MM.1S (cell line): ENCODE measurements around the gene AK9.

Experiments
- DNase-seq: peaks from one replicate; pipeline ENCODE4 v3.0.0-alpha.2; 2015
- H2AFZ ChIP-seq: fragments of 300-600 bp; sonication (generic); 2 replicates; pipeline ENCODE4 v1.6.0; 2016; ENCODE audit warnings: antibody characterized with exemption, low read length
- H3F3A ChIP-seq: fragments of 300-600 bp; sonication (generic); 2 replicates; pipeline ENCODE4 v1.6.1; 2016; ENCODE audit warnings: mild to moderate bottlenecking, antibody characterized with exemption, low read length, moderate library complexity, mixed read lengths; ENCODE audit not compliant: insufficient read depth
- H3K27ac ChIP-seq: fragments of 300-600 bp; sonication (generic); 2 replicates; pipeline ENCODE4 v1.5.1; 2016; ENCODE audit warnings: mild to moderate bottlenecking, low read length
- H3K27me3 ChIP-seq: fragments of 300-600 bp; sonication (generic); replicated peaks from 2 replicates; pipeline ENCODE4 v1.6.0; 2016; ENCODE audit warnings: low read length; ENCODE audit not compliant: insufficient read depth
- H3K36me3 ChIP-seq: fragments of 300-600 bp; sonication (generic); replicated peaks from 2 replicates; pipeline ENCODE4 v1.6.1; 2016; ENCODE audit warnings: mild to moderate bottlenecking, low read length, mixed read lengths; ENCODE audit not compliant: insufficient read depth
- H3K4me1 ChIP-seq: fragments of 300-600 bp; sonication (generic); 2 replicates; pipeline ENCODE4 v1.6.1; 2016; ENCODE audit warnings: low read length, mixed read lengths
- H3K4me2 ChIP-seq: fragments of 300-600 bp; sonication (generic); 2 replicates; pipeline ENCODE4 v1.6.0; 2016; ENCODE audit warnings: low read depth, low read length
- H3K4me3 ChIP-seq: fragments of 300-600 bp; sonication (generic); 2 replicates; pipeline ENCODE4 v1.5.1; 2016; ENCODE audit warnings: low read length, mixed read lengths
- H3K79me2 ChIP-seq: fragments of 300-600 bp; sonication (generic); 2 replicates; pipeline ENCODE4 v1.6.1; 2016; ENCODE audit warnings: mixed run types, low read length, mixed read lengths
- H3K9ac ChIP-seq: fragments of 300-600 bp; sonication (generic); 2 replicates; pipeline ENCODE4 v1.6.1; 2016; ENCODE audit warnings: low read length, mixed read lengths
- H3K9me2 ChIP-seq: fragments of 300-600 bp; sonication (generic); replicated peaks from 2 replicates; pipeline ENCODE4 v1.6.1; 2016; ENCODE audit warnings: mild to moderate bottlenecking, low read length, mixed read lengths; ENCODE audit not compliant: insufficient read depth
- H3K9me3 ChIP-seq: fragments of 300-600 bp; sonication (generic); replicated peaks from 2 replicates; pipeline ENCODE4 v1.6.1; 2016; ENCODE audit warnings: mild to moderate bottlenecking, low read length, mixed read lengths; ENCODE audit not compliant: insufficient read depth
- H4K20me1 ChIP-seq: fragments of 300-600 bp; sonication (generic); 2 replicates; pipeline ENCODE4 v1.6.1; 2016; ENCODE audit warnings: mild to moderate bottlenecking, low read length, moderate library complexity, mixed read lengths; ENCODE audit not compliant: insufficient read depth
- CTCF ChIP-seq: fragments of 300-600 bp; sonication (generic); IDR thresholded peaks from 2 replicates; pipeline ENCODE4 v1.5.1; 2016; ENCODE audit warnings: antibody characterized with exemption, low read length, mixed read lengths
- EZH2 ChIP-seq: fragments of 300-600 bp; sonication (generic); optimal IDR thresholded peaks from 2 replicates; pipeline ENCODE3; 2017; ENCODE audit warnings: low read depth, mild to moderate bottlenecking, antibody characterized with exemption, low read length, mixed read lengths
- EZH2phosphoT487 ChIP-seq: fragments of 300-600 bp; sonication (generic); IDR thresholded peaks from 2 replicates; pipeline ENCODE4 v1.6.1; 2018; ENCODE audit warnings: antibody characterized with exemption, low read length

Gene AK9

GRCh38 chr6:109693111-109693510 is 2.1 kb upstream of the AK9 start:
- Histone ChIP-seq H3K27ac (peak overlapping the region; percentile 8; the same call in 1 of the 2 replicates), H3K9ac (no peak overlapping the region), H4K20me1 (no peaks in the 10 kb centered on the region), H3K4me2 (peak overlapping the region; percentile 98), H3K4me3 (no peak overlapping the region), H3K36me3 (no peaks in the 10 kb centered on the region), H3K27me3 (no peaks in the 10 kb centered on the region), H2AFZ (no peak overlapping the region), H3K9me2 (no peaks in the 10 kb centered on the region), H3K4me1 (peaks cover 25% of the 10 kb centered on the region), H3F3A (peaks cover 11% of the 10 kb centered on the region), H3K79me2 (peaks cover 8% of the 10 kb centered on the region; the same call in 1 of the 2 replicates), H3K9me3 (no peaks in the 10 kb centered on the region)
- TF ChIP-seq EZH2 (no peak), EZH2phosphoT487 (no peak), CTCF (no peak)
- DNase-seq: no peak

GRCh38 chr6:109690373-109690736 is 647 bp downstream of the AK9 start:
- peaks cover 8% of the 10 kb centered on the region; the same call in 1 of the 2 replicates for H3K79me2 ChIP-seq
- H3K36me3 ChIP-seq: no peaks in the 10 kb centered on the region
- peak overlapping the region; percentile 71 for H3K9ac ChIP-seq
- no peaks in the 10 kb centered on the region for H3K27me3 ChIP-seq
- peak overlapping the region; percentile 99 for H2AFZ ChIP-seq
- H3K9me2 ChIP-seq: no peaks in the 10 kb centered on the region
- peak overlapping the region; percentile 79 for H3K4me3 ChIP-seq
- H3K27ac ChIP-seq: peak overlapping the region; percentile 28; the same call in 1 of the 2 replicates
- TF ChIP-seq CTCF: no peak
- no peak for TF ChIP-seq EZH2
- TF ChIP-seq EZH2phosphoT487: no peak
- peak overlapping the region; percentile 98 for H3K4me2 ChIP-seq
- H3F3A ChIP-seq: peaks cover 11% of the 10 kb centered on the region
- H4K20me1 ChIP-seq: no peaks in the 10 kb centered on the region
- H3K9me3 ChIP-seq: no peaks in the 10 kb centered on the region
- peaks cover 25% of the 10 kb centered on the region for H3K4me1 ChIP-seq
- peak; percentile 59 for DNase-seq

GRCh38 chr6:109687271-109687761 is 3.7 kb downstream of the AK9 start:
- H3K9ac ChIP-seq: no peak overlapping the region
- no peaks in the 10 kb centered on the region for H3K9me3 ChIP-seq
- no peaks in the 10 kb centered on the region for H4K20me1 ChIP-seq
- no peak overlapping the region for H3K4me2 ChIP-seq
- H3K79me2 ChIP-seq: peaks cover 8% of the 10 kb centered on the region; the same call in 1 of the 2 replicates
- H3K4me1 ChIP-seq: peaks cover 13% of the 10 kb centered on the region
- H3K4me3 ChIP-seq: no peak overlapping the region
- no peaks in the 10 kb centered on the region for H3K9me2 ChIP-seq
- no peak for DNase-seq
- H3K36me3 ChIP-seq: no peaks in the 10 kb centered on the region
- no peak overlapping the region for H3K27ac ChIP-seq
- TF ChIP-seq EZH2 (no peak), CTCF (no peak), EZH2phosphoT487 (no peak)
- peaks cover 7% of the 10 kb centered on the region; the same call in 1 of the 2 replicates for H3F3A ChIP-seq
- H3K27me3 ChIP-seq: no peaks in the 10 kb centered on the region
- no peak overlapping the region for H2AFZ ChIP-seq
